ENCODE measurements around the gene SERPINA1. TPM values are rescaled to one million over a fixed set of nuclear protein-coding genes. Genes with fewer than 3 reads are reported as not detected.

The SERPINA1 gene
- total and polyA plus RNA-seq, 2 of the 13 experiments (the other 11 are each of a cell fraction or from before 2014, with no cell fraction given) = 3,266 to 11,015 TPM

DNA sequence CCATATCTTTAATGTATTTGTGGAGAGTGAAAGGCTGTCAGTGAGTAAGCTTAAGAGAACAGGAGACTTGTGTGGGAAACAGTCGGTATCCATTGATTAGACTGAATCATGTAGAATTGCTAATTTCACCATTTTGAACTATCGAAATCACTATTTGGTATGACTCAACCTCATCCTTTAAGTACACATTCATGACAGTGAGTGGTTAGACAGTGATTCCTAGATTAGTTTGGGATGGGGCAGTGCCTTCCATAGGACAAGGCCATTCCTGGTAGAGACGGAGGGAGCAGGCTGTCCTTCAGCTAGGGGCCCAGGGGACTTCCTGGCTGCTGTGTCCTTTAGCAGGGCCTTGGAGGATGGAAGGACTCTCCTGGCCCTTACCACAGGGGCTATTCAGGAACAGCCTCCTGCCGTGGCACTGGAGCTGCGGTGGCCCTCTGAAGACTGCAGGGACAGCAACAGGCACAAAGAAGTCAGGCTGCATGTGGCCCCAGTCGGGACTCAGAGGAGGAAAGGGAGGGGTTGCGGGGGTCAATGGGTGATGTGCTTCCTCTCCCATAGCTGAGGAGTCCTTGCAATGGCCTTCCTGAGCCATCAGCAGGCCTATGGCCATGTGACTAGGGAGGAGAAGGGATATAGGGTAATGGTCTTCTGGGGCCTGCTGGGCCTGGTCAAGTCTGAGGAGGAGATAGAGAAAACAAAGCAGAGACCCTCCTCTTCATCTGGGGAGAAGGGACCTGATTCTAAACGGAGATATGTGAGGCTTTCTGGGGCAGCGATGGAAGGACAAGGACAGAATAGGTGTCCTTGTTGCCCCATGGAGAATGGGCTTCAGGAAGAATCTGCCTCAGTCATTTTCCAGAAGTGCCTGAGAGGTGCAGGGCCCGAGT is 11.2 kb downstream of the SERPINA1 start (continued):
- no peak for TF ChIP-seq MAZ (IDR thresholded peaks at IDR 0.05; ENCODE audit: borderline replicate concordance, low read depth, low read length)
- TF ChIP-seq MAZ (CRISPR knock-in tag; IDR thresholded peaks at IDR 0.05; ENCODE audit: low read depth) = peak; percentile 56
- TF ChIP-seq, protein P1, sequence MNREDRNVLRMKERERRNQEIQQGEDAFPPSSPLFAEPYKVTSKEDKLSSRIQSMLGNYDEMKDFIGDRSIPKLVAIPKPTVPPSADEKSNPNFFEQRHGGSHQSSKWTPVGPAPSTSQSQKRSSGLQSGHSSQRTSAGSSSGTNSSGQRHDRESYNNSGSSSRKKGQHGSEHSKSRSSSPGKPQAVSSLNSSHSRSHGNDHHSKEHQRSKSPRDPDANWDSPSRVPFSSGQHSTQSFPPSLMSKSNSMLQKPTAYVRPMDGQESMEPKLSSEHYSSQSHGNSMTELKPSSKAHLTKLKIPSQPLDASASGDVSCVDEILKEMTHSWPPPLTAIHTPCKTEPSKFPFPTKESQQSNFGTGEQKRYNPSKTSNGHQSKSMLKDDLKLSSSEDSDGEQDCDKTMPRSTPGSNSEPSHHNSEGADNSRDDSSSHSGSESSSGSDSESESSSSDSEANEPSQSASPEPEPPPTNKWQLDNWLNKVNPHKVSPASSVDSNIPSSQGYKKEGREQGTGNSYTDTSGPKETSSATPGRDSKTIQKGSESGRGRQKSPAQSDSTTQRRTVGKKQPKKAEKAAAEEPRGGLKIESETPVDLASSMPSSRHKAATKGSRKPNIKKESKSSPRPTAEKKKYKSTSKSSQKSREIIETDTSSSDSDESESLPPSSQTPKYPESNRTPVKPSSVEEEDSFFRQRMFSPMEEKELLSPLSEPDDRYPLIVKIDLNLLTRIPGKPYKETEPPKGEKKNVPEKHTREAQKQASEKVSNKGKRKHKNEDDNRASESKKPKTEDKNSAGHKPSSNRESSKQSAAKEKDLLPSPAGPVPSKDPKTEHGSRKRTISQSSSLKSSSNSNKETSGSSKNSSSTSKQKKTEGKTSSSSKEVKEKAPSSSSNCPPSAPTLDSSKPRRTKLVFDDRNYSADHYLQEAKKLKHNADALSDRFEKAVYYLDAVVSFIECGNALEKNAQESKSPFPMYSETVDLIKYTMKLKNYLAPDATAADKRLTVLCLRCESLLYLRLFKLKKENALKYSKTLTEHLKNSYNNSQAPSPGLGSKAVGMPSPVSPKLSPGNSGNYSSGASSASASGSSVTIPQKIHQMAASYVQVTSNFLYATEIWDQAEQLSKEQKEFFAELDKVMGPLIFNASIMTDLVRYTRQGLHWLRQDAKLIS (CRISPR knock-in tag; IDR thresholded peaks at IDR 0.05) = peak; percentile 3; the same call in 1 of the 2 replicates
- no peak for TF ChIP-seq ZFP36L1 (CRISPR knock-in tag; IDR thresholded peaks at IDR 0.05)
- TF ChIP-seq ZNF577 (CRISPR knock-in tag; IDR thresholded peaks at IDR 0.05; ENCODE audit: borderline replicate concordance, low read depth) = no peak
- no peak for TF ChIP-seq SNAPC2 (CRISPR knock-in tag; IDR thresholded peaks at IDR 0.05)
- no peak for TF ChIP-seq ZNF234 (CRISPR knock-in tag; conservative IDR thresholded peaks at IDR 0.05)
- TF ChIP-seq MAF1 (CRISPR knock-in tag; IDR thresholded peaks at IDR 0.05; ENCODE audit: borderline replicate concordance) = no peak
- TF ChIP-seq, protein P2, sequence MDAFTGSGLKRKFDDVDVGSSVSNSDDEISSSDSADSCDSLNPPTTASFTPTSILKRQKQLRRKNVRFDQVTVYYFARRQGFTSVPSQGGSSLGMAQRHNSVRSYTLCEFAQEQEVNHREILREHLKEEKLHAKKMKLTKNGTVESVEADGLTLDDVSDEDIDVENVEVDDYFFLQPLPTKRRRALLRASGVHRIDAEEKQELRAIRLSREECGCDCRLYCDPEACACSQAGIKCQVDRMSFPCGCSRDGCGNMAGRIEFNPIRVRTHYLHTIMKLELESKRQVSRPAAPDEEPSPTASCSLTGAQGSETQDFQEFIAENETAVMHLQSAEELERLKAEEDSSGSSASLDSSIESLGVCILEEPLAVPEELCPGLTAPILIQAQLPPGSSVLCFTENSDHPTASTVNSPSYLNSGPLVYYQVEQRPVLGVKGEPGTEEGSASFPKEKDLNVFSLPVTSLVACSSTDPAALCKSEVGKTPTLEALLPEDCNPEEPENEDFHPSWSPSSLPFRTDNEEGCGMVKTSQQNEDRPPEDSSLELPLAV (CRISPR knock-in tag; conservative IDR thresholded peaks at IDR 0.05; ENCODE audit: low read depth) = no peak
- 0 out of 2 replicates have a peak, but pooled peaks have one; percentile 39 for TF ChIP-seq ZNF160 (CRISPR knock-in tag; IDR thresholded peaks at IDR 0.05)
- TF ChIP-seq ZNF34 (CRISPR knock-in tag; IDR thresholded peaks at IDR 0.05; ENCODE audit: borderline replicate concordance) = no peak
- TF ChIP-seq, protein P3, sequence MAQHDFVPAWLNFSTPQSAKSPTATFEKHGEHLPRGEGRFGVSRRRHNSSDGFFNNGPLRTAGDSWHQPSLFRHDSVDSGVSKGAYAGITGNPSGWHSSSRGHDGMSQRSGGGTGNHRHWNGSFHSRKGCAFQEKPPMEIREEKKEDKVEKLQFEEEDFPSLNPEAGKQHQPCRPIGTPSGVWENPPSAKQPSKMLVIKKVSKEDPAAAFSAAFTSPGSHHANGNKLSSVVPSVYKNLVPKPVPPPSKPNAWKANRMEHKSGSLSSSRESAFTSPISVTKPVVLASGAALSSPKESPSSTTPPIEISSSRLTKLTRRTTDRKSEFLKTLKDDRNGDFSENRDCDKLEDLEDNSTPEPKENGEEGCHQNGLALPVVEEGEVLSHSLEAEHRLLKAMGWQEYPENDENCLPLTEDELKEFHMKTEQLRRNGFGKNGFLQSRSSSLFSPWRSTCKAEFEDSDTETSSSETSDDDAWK (CRISPR knock-in tag; IDR thresholded peaks at IDR 0.05) = no peak
- TF ChIP-seq ZNF326 (CRISPR knock-in tag; IDR thresholded peaks at IDR 0.05; ENCODE audit: borderline replicate concordance) = no peak
- TF ChIP-seq NR2F2 (IDR thresholded peaks at IDR 0.05; ENCODE audit: borderline replicate concordance, low read depth) = peak; percentile 16; the same call in 1 of the 2 replicates
- TF ChIP-seq, protein P4, sequence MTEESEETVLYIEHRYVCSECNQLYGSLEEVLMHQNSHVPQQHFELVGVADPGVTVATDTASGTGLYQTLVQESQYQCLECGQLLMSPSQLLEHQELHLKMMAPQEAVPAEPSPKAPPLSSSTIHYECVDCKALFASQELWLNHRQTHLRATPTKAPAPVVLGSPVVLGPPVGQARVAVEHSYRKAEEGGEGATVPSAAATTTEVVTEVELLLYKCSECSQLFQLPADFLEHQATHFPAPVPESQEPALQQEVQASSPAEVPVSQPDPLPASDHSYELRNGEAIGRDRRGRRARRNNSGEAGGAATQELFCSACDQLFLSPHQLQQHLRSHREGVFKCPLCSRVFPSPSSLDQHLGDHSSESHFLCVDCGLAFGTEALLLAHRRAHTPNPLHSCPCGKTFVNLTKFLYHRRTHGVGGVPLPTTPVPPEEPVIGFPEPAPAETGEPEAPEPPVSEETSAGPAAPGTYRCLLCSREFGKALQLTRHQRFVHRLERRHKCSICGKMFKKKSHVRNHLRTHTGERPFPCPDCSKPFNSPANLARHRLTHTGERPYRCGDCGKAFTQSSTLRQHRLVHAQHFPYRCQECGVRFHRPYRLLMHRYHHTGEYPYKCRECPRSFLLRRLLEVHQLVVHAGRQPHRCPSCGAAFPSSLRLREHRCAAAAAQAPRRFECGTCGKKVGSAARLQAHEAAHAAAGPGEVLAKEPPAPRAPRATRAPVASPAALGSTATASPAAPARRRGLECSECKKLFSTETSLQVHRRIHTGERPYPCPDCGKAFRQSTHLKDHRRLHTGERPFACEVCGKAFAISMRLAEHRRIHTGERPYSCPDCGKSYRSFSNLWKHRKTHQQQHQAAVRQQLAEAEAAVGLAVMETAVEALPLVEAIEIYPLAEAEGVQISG (CRISPR knock-in tag; IDR thresholded peaks at IDR 0.05) = peak; percentile 37
- no peak for TF ChIP-seq ZNF484 (CRISPR knock-in tag; IDR thresholded peaks at IDR 0.05; ENCODE audit: borderline replicate concordance, low read depth)
- TF ChIP-seq SRSF4 (IDR thresholded peaks at IDR 0.05; ENCODE audit: low read depth, low read length, poor library complexity, severe bottlenecking) = peak; percentile 19
- TF ChIP-seq CHD2 (IDR thresholded peaks at IDR 0.05; ENCODE audit: low read depth, low read length) = no peak
- TF ChIP-seq PHF5A (CRISPR knock-in tag; IDR thresholded peaks at IDR 0.05; ENCODE audit: low read depth, unreplicated experiment) = peak; percentile 80
